GM18861 (cell line): ENCODE measurements around the gene RRP15.

ENCODE experiments used
- ATAC-seq: cut with Tn5 transposase; IDR thresholded peaks from one replicate; pipeline ENCODE4 v1.9.1; 2021; ENCODE audit not compliant: unreplicated experiment

RRP15 gene

GRCh38 chr1:218384581-218384993 lies 99.5 kb downstream of the RRP15 start:
- no peak for ATAC-seq
